HG03108 (cell line): ENCODE data around the gene KRTAP9-6.
"Not testable (repeated sequence)": the region's sequence is repeated elsewhere in the genome, so short reads cannot be mapped to it uniquely, and the experiment has no call there.

Source experiments
- ATAC-seq: cut with Tn5 transposase; IDR thresholded peaks from one replicate; pipeline ENCODE4 v1.9.1; 2021; ENCODE audit warnings: moderate library complexity; ENCODE audit not compliant: unreplicated experiment

KRTAP9-6 gene

DNA sequence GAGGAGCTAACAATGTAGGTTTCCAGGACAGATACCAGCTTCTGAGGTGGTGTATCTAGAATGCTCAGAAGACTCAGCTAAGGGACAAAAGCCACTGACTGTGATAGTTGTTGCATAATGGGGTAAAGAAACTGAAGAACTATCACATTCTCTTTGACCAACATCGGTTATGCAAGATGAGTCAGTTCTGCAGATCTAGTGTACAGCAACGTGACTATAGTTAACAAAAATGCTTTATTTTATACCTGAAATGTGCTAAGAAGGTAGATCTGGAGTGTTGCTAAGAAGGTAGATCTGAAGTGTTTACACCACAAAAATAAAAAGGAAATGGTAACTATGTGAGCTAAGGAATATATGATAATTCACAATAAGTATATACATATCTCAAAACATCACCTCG lies 2.5 kb downstream of the KRTAP9-6 start:
- no peak for ATAC-seq

DNA sequence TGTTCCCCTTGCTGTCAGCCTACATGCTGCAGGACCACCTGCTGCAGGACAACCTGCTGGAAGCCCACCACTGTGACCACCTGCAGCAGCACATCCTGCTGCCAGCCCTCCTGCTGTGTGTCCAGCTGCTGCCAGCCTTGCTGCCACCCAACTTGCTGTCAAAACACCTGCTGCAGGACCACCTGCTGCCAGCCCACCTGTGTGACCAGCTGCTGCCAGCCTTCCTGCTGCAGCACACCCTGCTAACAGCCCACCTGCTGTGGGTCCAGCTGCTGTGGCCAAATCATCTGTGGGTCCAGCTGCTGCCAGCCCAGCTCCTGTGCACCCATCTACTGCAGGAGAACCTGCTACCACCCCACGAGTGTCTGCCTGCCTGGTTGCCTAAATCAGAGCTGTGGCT lies 6.1 kb downstream of the KRTAP9-6 start:
- not testable (repeated sequence) for ATAC-seq

DNA sequence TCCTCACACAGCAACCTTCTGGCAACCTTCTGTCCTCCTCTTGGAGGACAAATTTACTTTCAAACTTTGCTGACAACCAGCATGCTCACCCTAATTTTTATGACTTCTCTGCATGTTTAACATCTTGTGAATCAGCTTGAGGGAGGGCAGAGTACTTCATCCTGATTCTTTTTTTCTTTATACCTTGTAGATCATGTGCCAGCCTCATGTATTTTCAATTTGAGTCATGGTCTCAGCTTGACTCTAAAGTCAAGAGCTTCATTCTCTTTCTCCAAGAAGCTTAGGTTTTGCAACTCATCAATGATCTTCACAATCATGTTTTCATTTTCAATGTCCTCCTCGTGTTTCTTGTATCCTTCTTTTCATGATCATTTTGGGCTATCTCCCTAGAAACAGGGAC lies 6.7 kb downstream of the KRTAP9-6 start:
- ATAC-seq, result no peak

GRCh38 chr17:41275648-41276190 lies 10.5 kb downstream of the KRTAP9-6 start, which contains the start of gene KRTAP9-7:
Gene KRTAP9-7, plus strand, starts transcription at chr17:41275698. Its CDS starts 0 bp downstream, at chr17:41275698.
- not testable (repeated sequence) for ATAC-seq

GRCh38 chr17:41278176-41278955 lies 13.2 kb downstream of the KRTAP9-6 start:
- no peak for ATAC-seq

GRCh38 chr17:41284043-41284442 lies 18.9 kb downstream of the KRTAP9-6 start:
- no peak for ATAC-seq

DNA sequence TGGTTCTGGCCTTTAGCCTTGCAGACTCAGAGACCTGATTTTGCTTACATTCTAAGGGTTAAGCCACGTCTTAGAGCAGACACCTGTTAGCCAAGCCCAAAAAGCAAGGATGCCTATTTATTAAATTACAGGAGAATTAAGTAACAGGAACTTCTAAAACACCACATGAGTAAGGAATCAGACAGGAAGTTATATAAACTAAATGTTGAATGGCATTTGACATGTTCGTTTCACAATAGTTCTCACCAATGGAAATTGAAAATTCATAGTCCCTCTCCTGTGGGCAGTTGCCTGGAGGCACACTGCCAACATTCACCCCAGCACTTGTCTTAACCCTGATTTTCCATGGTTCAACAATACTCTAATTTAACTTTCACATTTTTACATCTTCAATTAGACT lies 19.4 kb downstream of the KRTAP9-6 start:
- ATAC-seq, result no peak

DNA sequence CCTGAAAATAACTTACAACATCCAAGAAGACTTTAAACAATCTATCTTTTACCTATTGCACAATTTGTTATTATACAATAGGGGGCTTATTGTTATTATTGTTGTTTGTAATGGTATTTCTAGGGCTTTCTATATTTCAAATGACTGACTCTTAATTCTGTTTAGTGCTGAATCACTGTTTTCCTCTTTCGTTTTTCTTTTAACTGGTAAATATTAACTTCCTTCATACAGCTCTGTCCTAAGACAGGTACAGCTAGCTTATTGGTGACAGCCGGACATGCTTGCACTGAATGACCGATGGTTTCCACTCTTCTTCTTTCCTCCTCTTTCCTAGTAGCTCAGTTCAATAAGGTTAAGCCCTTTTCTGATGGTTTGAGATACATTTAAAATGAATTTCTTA lies 21.9 kb downstream of the KRTAP9-6 start:
- no peak for ATAC-seq

- ATAC-seq, result no peak
Observed at GRCh38 chr17:41294016-41294415, 28.8 kb downstream of the KRTAP9-6 start.

GRCh38 chr17:41296846-41297245 lies 31.7 kb downstream of the KRTAP9-6 start:
- no peak for ATAC-seq

DNA sequence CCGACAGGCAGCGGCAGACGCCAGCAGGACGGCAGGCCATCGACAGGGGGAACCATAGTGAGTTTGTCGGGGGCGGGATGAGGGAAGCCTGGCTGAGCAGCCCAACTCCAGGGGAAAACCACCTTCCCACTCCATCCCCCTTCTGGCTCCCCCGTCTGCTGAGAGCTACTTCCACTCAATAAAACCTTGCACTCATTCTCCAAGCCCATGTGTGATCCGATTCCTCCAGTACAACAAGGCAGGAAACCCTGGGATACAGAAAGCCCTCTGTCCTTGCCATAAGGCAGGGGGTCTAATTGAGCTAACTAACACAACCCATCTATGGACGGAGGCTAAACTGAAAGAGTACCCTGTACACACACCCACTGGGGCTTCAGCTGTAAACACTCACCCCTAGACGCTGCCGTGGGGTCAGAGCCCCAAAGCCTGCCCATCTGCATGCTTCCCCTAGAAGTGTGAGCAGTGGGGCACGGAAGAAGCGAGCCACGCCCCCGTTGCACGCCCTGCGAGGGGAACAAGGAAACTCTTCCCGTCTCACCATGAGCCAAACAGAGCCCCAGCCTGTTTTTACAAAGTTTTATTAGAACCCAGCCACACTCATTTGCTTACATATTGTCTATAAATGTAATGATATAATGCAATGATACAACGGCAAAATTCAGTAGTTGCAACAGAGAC lies 33.4 kb downstream of the KRTAP9-6 start:
- no peak for ATAC-seq

DNA sequence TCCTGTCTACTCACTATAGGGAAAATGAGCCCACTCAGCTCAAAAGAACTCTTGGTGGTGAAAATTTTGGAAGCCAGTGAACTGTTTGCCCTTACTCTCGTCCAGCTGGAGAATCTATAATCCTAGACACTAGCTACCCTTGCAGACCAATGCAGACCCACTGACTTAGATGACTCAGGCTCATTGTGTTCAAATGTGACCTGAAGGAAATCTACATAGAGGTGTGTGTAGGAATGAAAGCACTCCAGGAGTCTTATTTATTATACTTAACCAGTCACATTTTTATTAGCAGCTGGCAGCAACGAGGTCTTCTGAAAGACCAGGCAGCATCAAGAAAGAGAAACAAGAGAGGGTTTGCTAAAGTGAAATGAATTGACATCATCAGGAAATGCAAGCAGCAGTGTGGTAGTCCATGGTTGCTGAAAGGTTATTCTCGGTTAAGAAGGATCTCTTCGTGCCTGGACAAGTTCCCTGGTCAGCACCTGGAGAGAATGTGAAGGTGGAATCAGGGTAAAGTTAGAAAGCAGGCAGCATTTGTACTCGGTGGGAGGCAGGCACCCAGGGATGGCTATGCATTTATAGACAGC lies 36.1 kb downstream of the KRTAP9-6 start:
- no peak for ATAC-seq

DNA sequence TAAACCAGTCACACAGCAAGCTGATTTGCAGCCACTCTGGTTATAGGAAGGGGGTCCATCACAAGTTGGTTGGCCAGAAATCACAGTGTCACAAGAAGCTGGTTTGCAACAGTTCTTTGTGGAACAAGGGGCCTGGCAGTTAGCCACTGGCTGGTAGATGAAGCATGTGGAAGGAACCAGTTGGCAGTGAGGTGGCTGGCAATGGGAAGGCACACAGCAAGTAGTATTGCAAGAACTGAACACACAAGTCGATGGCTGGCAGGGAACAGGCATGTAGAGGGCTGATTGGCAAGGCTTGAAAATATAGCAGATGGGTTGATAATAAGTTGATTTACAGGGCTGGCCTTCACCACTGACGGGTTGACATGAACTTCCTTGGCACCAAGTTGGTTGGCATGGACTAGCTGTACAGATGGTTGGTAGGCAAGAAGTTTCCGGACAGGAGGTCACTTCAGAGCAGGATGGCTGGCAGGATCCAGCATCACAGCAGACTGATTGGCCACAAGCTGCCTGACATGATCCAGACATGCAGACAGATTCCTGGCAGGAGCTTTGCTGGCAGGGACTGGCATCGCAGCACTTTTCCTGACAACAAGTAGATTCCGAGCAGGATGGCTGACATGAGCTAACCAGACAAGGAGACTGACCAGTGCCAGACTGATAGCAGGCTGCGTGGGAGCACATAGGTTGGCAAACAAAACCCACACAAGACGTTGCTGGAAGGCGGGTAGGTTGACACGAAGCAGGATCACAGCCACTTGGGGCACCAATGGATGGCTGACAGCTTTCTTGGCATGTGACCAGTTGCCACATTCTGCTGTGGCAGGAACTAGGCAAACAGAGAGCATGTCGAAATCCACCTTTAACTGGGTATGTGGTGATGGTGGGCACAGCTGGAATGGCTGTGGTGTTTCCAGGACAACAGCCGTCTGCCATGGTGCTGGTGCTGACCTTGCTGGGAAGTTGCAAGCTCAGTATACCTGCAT lies 37.0 kb downstream of the KRTAP9-6 start, which contains the start of gene KRTAP29-1:
Gene KRTAP29-1, minus strand, starts transcription at position 936 of the 986 bp plus-strand sequence. Its CDS starts 0 bp downstream, at position 936.
- no peak for ATAC-seq

DNA sequence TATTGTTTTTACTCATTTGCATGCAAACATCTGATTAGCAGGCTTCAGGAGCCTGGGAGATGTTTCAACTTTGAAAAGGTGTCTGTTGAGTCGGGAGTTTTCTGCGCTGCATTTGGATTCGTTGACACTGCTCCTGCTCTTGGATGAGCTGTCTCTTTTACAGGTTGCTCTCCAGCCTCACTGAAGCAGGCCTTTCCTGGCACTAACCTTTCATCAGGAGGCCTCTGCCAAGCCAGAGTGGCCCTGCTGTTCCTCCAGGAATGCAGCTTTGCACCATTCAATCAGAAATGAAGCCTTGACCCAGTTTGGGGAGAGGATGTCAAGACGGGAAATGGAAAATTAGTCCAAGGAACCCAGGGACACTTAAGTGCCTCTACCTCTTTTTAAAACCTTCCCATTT lies 37.8 kb downstream of the KRTAP9-6 start:
- ATAC-seq, result no peak

DNA sequence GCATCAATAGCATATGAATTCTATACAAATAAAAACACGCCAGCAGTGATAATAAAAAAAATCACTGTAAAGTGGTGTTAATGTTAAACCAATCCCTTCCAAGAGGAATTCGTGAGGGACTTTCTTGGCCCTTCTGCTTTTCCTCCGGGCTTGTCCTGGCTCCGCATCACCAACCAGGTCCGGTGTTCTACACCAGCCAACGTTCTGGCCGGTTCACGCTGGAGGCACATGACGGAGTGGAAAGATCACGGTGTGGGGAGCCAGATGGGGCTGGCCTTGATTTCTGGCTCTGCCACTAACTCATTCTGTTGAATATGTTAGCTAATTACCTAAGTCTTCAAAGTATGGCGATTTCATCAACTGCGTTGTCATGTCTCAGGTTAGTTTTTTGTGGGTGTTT lies 38.9 kb downstream of the KRTAP9-6 start:
- no peak for ATAC-seq

GRCh38 chr17:41307647-41308046 lies 42.5 kb downstream of the KRTAP9-6 start:
- ATAC-seq, result no peak

GRCh38 chr17:41308251-41308917 lies 43.2 kb downstream of the KRTAP9-6 start:
- ATAC-seq, result peak; percentile 54

GRCh38 chr17:41308918-41309359 lies 43.8 kb downstream of the KRTAP9-6 start, which contains the start of gene KRTAP16-1:
Gene KRTAP16-1, minus strand, starts transcription at chr17:41309309. Its CDS starts 56 bp downstream, at chr17:41309253.
- no peak for ATAC-seq

- no peak for ATAC-seq
Observed at GRCh38 chr17:41311111-41311510, 45.9 kb downstream of the KRTAP9-6 start.
